SK-N-MC (cell line): ENCODE results near the gene RYR2.

ENCODE experiments used
- EZH2 ChIP-seq: fragments of 200-600 bp; sonication (generic); IDR thresholded peaks from one replicate; pipeline ENCODE4 v1.6.1; 2017; ENCODE audit warnings: antibody characterized with exemption
- POLR2AphosphoS5 ChIP-seq: IDR thresholded peaks from 2 replicates; pipeline ENCODE4 v1.6.1; 2012; ENCODE audit warnings: mild to moderate bottlenecking, low read depth, low read length, borderline replicate concordance

DNA sequence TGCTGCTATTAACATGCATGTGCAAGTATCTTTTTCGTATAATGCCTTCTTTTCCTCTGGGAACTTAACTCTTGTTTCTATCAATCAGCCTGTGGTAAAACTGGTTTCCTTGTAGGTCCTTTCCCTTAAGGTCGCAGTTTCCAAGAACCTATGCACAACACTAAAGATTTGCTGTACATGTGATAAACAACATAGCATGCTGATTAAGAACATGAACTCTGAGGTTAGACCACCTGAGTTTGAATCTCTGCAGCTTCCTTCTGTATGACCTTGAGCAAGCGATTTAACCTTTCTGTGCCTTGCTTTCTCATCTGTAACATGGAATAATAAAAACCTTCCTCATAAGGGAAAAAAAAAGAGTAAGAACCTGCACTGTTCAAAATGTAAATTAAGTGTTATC is 186.4 kb downstream of the RYR2 start:
- TF ChIP-seq EZH2 (no peak), POLR2AphosphoS5 (no peak)
